GM11168 (cell line): Measurements from ENCODE around the gene CCDC184.
"Not testable (repeated sequence)": the region's sequence is repeated elsewhere in the genome, so short reads cannot be mapped to it uniquely, and the experiment has no call there.

Experiments
- in situ Hi-C: fragments of 300-500 bp; cut with MboI; formaldehyde crosslinking; loops from one replicate; pipeline ENCODE4 v1.12.0; 2022; ENCODE audit warnings: low sequenced_read_pairs; ENCODE audit not compliant: unreplicated experiment

CCDC184 gene

DNA sequence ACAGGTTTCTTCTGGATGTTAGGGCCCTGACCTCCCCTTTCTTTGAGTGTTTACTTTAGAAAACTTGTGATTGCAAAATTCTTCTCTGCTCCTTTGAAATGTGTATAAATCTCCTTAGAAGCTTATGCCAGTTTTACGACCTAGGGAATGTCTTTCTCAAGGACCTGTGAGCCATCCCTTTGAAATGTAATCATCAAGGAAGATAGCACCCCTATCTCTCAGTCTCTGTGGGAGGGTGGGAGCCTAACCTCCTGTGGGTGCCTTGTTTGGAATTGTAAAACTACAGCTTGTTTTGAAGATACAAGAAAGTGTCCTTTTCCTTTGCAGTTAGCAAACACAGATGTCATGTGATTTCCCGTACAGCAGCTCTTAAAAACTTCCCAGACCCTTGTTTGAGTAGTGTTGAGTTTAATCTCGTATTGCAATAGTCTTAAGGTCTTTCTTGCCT, 16.4 kb downstream of the CCDC184 start:
- in situ Hi-C loops, result loop anchor here (25.0 kb wide), 1 partner anchor 413 kb away; no protein-coding TSS in a partner anchor

DNA sequence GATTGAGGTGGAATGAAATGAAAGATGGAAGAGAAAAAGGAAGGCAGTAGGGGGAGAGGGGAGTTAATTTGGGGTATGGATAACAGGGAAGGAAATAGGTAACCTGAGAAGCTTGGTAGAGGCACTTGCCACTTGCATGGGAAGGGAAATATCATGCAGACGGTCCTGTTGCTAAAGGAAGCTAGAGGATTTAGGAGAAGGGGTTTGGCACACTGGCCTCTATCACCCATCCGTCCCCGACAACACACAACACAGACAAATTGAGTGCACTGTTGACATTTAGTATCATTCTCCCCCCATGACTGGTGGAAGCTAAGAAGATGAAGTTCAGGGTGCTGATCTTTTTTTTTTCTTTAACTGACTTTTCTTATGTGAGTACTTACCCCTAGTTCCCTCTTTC, 17.6 kb downstream of the CCDC184 start:
- in situ Hi-C loops, result no loop called here

DNA sequence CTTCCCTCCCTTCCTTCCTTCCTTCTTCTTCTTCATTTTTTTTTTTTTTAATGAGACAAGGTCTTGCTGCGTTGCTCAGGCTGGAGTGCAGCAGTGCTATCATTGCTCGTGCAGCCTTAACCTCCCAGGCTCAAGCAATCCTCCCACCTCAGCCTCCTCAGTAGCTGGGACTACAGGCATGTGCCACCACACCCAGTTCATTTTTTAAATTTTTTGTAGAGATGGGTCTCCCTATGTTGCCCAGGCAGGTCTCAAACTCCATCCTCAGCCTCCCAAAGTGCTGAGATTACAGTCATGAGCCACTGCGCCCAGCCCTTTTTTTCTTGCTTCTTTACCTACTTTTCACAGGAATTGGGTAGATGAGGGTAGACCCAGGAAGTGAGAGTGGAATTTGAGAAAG, 18.1 kb downstream of the CCDC184 start:
- in situ Hi-C loops, result no loop called here

DNA sequence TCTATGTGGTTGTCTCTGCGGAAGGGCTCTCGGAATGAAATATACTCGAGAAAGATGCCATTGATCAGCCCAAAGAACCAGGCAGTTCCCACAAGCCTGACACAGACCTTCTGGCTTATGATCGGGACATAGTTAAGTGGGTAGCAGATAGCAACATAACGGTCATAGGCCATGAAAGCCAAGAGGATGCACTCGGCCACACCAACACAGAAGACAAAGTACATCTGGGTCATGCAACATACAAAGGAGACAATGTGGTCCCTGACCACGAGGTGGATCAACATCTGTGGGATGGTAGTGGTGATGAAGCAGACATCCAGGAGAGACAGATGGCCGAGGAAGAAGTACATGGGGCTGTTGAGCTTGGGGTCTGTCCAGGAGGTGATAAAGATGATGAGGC, 19.3 kb downstream of the CCDC184 start:
- in situ Hi-C loops, result no loop called here

DNA sequence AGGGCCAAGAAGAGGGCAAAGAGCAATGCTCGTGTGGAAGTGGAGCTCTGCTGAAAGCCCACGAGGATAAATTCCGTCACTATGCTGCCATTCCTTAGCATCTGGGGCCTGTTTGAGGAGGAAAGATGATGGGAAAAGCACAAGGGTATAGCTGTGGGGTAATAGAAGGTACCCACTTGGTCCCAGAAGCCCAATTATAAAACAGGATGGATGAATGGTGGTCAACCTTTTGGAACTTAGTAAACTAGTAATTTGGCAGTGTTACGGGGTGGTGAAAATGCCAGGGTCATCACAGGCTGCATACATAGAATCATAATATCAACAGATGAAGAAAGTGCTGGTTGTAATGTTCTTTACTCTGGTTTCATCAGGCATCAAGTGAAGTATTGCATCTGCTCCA, 19.7 kb downstream of the CCDC184 start, which contains the start of gene OR10AD1:
Gene OR10AD1, minus strand, starts transcription at position 101 of the 400 bp plus-strand sequence. Its CDS starts 0 bp downstream, at position 101.
- in situ Hi-C loops, result no loop called here

DNA sequence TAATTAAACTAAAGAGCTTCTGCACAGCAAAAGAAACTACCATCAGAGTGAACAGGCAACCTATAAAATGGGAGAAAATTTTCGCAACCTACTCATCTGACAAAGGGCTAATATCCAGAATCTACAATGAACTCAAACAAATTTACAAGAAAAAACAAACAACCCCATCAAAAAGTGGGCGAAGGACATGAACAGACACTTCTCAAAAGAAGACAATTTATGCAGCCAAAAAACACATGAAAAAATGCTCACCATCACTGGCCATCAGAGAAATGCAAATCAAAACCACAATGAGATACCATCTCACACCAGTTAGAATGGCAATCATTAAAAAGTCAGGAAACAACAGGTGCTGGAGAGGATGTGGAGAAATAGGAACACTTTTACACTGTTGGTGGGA, 26.1 kb downstream of the CCDC184 start:
- in situ Hi-C loops, result not testable (repeated sequence)

DNA sequence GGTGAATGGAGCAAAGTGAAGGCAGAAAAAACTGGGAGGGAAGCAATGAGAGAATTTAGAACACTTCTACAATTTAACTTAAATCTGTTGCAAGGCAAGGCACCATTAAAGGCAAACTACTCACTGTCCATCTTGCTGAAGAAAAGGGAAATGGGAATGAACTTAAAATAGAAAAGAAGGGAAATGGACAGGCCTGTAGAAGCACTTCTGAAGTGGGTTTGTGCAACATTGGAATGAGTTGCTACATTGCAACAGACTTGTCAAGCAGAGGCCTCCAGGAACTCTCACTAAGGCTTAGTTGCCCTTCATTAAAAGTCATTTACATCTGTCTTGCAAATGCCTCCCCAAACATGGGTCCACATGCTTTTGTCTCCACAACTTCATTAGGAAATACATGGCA, 33.3 kb downstream of the CCDC184 start:
- in situ Hi-C loops, result no loop called here

DNA sequence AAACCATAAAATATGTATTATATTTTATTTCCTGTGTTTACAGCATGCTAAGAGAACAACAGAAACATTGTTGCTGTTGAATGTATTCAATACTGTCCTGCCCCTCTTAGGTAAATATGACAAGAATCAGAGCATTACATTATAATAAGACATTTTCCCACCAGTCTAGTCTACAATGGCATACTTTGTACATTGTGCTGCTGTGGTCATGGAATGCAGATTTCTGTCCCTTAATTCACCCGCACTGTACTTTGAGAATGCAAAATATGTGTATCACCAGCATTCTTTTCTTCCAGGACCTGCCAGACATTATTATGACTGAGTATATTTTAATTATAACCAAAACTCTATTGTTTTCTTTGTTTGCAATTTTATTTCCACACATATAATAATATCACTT, 36.2 kb downstream of the CCDC184 start:
- in situ Hi-C loops, result no loop called here

DNA sequence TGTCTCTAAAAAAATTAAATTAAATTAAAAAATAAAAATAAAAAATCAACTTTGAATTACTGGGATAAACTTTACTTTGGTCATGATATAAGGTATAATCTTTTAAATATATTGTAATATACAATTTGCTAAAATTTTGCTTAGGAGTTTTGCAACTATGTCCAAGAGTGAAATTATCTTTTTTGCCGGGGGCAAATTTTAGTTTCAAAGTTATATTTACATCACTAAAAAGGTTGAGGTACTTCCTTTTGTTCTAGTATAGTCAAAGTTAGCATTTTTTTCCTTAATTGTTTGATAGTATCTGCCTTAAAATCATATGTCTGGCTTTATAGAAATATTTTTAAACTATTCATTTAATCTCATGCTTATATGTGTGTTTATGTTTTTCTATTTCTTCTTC, 37.3 kb downstream of the CCDC184 start:
- in situ Hi-C loops, result no loop called here

DNA sequence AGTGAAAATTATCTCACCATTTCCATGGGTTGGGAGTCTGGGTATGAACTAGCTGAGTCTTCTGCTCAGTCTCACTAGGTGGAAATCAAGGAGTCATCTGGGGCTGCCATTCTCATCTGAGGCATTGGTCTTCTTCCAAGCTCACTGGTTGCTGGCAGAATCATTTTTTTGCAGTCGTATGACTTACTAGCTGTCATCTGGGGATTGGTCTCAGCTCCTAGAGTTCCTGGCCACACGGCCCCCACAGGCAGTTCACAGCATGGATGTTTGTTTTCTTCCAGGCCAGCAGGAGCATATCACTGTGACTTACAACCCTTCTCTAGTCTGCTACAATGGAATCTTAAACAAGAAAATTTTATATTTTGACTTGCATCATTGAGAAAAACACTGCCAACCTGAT, 38.2 kb downstream of the CCDC184 start:
- in situ Hi-C loops, result no loop called here

DNA sequence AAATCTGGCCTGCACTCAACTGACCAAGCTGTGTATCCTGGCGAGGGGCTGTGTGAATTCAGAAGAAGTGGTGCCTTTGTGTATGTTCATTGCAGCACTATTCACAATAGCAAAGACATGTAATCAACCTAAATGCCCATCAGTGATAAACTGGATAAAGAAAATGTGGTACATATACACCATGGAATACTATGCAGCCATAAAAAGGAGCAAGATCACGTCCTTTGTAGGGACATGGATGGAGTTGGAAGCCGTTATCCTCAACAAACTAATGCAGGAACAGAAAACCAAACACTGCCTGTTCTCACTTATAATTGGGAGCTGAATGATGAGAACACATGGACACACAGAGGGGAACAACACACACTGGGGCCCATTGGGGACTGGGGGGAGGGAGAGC, 41.1 kb downstream of the CCDC184 start:
- in situ Hi-C loops, result not testable (repeated sequence)

DNA sequence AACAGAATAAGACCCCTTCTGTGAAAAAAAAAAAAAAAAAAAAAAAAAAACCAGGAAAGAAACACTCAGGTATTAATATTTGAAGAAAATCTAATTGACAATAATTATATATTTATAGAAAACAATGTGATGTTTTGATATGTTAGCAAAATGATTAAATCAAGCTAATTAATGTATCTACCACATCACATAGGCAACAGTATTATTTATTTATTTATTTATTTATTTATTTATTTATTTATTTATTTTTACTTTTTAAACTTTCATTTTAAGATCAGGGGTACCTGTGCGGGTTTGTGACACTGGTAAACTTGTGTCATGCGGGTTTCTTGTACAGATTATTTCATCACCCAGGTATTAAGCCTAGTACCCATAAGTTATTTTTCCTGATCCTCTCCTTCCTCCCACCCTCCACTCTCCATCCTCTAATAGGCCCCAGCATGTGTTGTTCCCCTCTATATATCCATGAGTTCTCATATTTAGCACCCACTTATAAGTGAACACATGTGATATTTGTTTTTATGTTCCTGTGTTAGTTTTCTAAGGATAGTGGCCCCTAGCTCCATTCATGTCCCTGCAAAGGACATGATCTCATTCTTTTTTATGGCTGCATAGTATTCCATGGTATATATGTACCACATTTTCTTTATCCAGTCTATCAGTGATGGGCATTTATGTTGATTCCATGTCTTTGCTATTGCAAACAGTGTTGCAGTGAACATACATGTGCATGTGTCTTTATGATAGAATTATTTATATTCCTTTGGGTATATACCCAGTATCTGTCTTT, 47.9 kb downstream of the CCDC184 start:
- in situ Hi-C loops, result not testable (repeated sequence)
